ENCODE measurements around the gene TUBB.
"Not testable (repeated sequence)": the region's sequence is repeated elsewhere in the genome, so short reads cannot be mapped to it uniquely, and the experiment has no call there.

Gene TUBB

DNA sequence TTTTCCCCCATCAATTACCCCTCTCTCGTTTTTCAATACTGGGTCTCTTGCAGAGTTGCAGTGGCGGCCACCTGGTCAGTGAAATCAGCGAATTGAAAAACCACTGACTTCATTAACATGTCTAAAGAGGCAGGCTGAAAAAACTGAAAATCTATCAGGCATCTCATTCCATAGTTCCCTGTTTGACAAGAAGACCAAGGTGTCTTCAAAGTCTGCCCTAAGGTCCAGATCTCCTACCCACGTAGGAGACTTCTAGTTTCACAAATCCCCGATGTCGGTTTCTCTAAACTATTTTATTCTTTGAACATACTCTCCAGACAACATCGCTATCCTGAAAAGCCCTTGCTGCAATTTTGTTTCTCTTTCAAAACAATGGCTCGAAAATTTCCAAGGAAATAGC, 796 bp upstream of the TUBB start:
- no peak for DNase-seq (ENCODE audit: low read depth)

DNA sequence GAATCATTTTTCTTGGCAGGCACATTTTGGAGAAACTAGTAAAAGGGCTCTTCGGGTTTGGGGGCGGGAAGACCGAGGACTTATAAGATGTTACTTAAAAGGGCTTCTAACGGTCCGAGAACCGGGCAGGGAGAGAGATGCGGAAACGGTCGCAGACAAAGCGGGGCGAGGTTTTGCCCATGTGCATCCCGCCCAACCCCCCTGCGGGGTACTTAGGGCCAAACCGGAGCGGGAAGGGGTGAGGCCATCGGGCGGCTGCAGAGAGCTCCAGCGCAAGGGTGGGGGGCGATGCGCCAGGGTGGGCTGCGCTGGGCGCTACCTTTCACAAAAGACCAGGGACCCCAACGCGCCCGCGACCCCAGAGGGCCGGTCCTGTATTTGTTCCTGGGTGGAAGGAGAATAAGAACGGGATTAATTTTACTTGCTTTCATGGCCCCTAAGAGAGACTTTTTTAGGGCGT, 616 bp downstream of the TUBB start:
- DNase-seq (ENCODE audit: low read depth), result peak; percentile 50

DNA sequence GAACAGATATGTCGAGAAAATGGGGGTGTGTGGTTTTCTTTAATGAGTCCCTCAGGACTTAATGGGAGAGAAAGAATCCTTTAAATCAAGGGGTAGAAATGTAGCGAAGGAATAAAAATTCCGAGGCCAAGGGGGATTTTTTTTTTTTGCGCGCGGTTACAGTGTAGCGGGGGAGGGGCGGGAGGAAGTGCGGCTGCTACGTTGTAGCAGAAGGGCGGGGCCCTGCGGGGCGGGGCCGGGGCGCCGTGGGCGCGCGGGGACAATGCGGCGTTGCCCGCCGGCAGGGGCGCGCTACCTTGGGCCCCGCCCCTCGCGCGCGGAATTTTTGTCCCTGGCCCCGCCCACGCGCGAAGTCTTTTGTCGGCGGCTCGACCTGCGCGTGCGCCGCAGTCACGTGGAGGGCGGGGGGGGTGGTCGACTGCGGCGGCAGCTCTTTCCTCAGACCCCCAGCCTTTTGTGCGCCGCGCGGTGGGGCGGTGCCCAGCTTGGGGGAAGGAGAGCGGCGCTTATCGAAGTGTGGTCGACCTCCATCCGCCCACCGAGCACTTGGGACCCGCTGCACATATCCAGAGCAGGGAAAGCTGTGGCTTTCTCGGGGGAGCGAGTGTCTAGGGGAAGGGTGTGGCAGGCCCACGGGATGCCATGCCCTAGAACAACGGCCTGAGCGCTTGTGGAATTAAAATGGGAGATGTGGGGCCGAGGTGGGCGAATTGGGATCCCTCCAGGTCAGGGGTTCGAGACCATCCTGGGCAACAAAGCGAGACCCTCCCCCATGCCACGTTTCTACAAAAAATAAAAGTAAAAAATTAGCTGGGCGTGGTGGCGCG, 1.3 kb downstream of the TUBB start:
- peak; percentile 94 for DNase-seq (ENCODE audit: low read depth)

- DNase-seq (ENCODE audit: low read depth), result not testable (repeated sequence)
Observed at GRCh38 chr6:30722025-30722279, 1.8 kb downstream of the TUBB start.

DNA sequence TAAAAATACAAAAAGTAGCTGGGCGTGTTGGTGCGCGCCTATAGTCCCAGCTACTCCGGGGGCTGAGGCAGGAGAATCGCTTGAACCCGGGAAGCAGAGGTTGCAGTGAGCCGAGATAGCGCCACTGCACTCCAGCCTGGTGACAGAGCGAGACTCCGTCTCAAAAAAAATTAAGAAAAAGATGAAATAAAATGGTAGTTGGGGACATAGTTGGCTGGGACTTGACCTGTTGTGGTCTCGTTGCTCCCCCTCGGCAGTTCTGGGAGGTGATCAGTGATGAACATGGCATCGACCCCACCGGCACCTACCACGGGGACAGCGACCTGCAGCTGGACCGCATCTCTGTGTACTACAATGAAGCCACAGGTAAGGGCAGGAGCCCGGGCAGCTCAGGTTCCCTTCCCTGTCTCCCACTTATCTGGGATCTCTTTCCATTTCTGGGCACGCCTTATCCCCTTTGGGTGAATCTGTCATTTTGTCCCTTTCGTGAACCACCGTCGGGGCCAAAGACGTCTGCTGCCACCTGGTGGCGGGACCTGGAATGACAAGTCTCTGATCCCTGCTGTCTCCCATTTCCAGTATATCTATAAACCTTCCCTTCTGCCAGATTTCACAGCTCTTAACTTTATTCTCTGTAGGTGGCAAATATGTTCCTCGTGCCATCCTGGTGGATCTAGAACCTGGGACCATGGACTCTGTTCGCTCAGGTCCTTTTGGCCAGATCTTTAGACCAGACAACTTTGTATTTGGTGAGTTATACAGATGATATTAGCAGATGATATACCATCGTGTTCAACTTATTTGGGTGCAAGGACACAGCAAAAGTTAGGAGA, 2.3 kb downstream of the TUBB start:
- DNase-seq (ENCODE audit: low read depth), result peak; percentile 76

- DNase-seq (ENCODE audit: low read depth), result not testable (repeated sequence)
Observed at GRCh38 chr6:30723159-30723842, 3.1 kb downstream of the TUBB start.

DNA sequence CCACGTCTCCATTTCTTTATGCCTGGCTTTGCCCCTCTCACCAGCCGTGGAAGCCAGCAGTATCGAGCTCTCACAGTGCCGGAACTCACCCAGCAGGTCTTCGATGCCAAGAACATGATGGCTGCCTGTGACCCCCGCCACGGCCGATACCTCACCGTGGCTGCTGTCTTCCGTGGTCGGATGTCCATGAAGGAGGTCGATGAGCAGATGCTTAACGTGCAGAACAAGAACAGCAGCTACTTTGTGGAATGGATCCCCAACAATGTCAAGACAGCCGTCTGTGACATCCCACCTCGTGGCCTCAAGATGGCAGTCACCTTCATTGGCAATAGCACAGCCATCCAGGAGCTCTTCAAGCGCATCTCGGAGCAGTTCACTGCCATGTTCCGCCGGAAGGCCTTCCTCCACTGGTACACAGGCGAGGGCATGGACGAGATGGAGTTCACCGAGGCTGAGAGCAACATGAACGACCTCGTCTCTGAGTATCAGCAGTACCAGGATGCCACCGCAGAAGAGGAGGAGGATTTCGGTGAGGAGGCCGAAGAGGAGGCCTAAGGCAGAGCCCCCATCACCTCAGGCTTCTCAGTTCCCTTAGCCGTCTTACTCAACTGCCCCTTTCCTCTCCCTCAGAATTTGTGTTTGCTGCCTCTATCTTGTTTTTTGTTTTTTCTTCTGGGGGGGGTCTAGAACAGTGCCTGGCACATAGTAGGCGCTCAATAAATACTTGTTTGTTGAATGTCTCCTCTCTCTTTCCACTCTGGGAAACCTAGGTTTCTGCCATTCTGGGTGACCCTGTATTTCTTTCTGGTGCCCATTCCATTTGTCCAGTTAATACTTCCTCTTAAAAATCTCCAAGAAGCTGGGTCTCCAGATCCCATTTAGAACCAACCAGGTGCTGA, 3.9 kb downstream of the TUBB start:
- not testable (repeated sequence) for DNase-seq (ENCODE audit: low read depth)

- DNase-seq (ENCODE audit: low read depth), result no peak
Observed at GRCh38 chr6:30724906-30725667, 4.9 kb downstream of the TUBB start.

GRCh38 chr6:30725713-30726505, 5.8 kb downstream of the TUBB start:
- no peak for DNase-seq (ENCODE audit: low read depth)

DNA sequence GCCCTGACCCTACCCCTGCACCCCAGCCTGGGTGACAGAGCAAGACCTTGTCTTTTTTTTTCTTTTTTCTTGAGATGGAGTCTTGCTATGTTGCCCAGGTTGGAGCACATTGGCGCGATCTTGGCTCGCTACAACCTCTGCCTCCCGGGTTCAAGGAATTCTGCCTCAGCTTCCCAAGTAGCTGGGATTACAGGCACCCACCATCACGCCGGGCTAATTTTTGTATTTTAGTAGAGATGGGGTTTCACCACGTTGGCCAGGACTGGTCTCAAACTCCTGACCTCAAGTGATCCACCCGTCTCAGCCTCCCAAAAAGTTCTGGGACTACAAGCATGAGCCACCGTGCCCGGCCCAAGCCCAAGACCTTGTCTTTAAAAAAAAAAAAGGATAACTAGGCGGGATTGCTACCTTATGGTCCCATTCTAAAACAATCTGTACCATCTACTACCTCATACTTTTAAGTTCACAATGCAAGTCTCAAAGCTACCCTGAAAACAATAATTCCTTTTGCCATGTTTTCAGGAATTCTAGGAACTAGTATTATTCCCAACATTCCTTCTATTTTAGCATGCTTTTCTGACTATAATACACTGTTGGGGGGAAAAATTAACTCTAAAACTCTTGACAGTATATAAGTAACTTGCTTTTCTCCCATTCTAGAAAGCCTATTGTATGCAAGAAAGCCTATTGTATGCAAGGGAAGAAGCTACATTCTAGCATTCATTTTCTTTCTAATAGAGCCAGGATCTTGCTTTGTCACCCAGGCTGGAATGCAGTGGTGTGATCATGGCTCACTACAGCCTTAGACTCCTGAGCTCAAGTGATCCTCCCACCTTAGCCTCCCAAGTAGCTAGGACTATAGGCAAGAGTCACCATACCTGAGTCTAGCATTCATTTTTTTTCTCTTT, 6.6 kb downstream of the TUBB start:
- no peak for DNase-seq (ENCODE audit: low read depth)

DNA sequence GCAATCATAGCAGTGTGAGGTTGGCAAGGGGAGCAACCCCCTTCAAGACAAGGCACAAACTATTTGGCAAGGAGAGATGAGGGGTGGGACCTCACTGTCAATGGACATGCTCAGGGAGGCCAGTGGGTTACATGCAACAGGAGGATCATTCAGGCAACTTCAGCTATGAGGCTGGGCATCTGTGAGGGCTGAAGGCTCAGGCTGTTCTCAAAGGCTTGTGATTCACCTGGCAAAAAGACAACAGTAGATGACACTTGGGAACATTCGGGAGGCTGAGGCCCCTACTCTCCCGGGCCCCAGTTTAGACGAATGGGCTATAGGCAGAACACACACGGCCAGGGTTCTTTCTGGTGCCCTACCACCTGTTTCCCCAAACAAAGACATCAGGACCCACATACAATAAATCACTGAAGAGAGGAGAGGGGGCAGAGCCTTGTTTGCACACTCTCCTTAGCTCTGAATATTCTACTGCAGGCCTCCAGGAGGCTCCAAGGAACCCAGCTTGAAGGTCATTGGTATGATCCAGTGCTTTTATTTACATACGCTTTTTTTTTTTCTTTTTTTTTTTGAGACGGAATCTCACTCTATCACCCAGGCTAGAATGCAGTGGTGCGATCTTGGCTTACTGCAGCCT, 7.9 kb downstream of the TUBB start:
- DNase-seq (ENCODE audit: low read depth), result no peak

- DNase-seq (ENCODE audit: low read depth), result peak; percentile 76
Observed at GRCh38 chr6:30730601-30731435, 10.7 kb downstream of the TUBB start.

DNA sequence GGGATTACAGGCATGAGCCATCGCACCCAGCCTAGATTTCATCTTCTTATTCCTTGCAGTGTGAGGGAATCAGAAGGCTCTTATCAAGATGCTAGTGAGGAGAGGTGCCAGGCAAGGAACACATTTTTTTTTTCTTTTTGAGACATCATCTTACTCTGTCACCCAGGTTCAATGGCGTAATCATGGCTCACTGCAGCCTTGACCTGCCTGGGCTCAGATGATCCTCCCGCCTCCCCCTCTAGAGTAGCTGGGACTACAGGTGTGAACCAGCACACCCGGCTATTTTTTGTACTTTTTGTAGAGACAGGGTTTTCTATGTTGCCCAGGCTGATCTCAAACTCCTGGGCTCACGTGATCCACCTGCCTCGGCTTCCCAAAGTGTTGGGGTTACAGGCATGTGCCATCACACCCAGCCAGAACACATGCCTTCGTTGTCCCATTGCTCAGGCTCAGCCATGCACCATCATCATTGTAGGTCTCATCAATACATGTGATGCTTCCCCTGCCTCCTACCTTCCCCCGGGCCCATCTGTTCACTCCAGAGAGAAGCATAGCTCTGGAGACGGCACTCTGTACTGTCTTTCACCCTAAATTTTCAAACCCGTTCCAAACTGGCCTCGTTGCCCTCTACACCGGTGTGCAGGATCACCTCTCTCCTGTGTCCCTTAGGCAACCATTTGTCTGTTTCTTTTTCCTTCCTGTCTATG, 12.2 kb downstream of the TUBB start:
- no peak for DNase-seq (ENCODE audit: low read depth)

GRCh38 chr6:30735668-30736314, 15.6 kb downstream of the TUBB start:
- no peak for DNase-seq (ENCODE audit: low read depth)

DNA sequence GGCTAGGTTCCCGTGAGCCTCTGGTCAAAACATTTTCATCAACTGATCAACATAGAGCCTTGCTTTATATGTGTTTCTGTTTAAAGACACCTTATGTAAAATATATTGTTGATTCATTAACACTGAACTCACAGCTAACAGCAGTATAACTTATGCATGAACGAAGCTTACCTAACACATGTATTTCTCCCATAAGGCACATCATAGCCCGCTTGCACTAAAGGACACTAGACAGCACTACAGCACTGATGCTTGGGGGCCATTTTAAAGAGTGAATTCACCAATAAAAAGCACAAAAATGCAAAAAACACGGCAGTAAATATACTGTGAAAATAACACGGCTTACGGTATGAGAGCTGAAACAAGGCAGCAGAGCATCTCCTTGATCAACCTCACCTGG, 18.4 kb downstream of the TUBB start:
- DNase-seq (ENCODE audit: low read depth), result no peak

DNA sequence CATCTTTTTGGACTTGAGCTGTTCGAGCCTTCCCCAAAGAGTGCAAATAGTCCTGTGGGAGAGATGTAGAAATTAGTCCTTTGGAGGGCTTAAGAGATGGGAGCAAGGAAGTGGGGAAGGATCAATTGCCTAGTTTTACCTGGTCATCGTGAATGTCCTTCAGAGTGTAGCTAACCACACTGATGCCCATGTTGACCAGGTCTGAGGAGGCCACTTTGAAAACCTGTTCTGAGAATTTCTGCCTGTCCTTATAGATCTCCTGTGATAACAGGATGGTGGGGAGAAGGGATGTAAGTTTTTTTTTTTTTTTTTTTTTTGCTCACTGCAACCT, 20.4 kb downstream of the TUBB start:
- no peak for DNase-seq (ENCODE audit: low read depth)

Data from activated T-helper 1 cell treated with Interleukin-2 at 50 U/mL for 16 hours (primary cell).